Astrocyte of the cerebellum (primary cell): Measurements from ENCODE around the gene RALGAPB.

ENCODE experiments used
- DNase-seq: peaks from one replicate; pipeline ENCODE4 v3.0.0-alpha.2; 2011; ENCODE audit warnings: low read depth
- H3K4me3 ChIP-seq: 2 replicates; pipeline ENCODE4 v1.5.1; 2011; ENCODE audit warnings: mild to moderate bottlenecking, low read depth, low read length, moderate library complexity
- CTCF ChIP-seq: IDR thresholded peaks from 2 replicates; pipeline ENCODE4 v1.5.1; 2012; ENCODE audit warnings: low read length, low read depth, moderate library complexity, mild to moderate bottlenecking; ENCODE audit errors: missing control alignments
- in situ Hi-C: cut with HindIII; loops from 2 replicates; pipeline ENCODE4 v1.10.0; 2017; ENCODE audit warnings: low sequenced_read_pairs

Gene RALGAPB

GRCh38 chr20:38612751-38613515 lies 140.3 kb downstream of the RALGAPB start:
- DNase-seq, result no peak
- TF ChIP-seq CTCF, result no peak
- H3K4me3 ChIP-seq, result no peak overlapping the region
- in situ Hi-C loops, result no loop called here

- H3K4me3 ChIP-seq, result no peak overlapping the region
- in situ Hi-C loops, result no loop called here
- no peak for TF ChIP-seq CTCF
- no peak for DNase-seq
Measured at GRCh38 chr20:38615283-38615682, 142.6 kb downstream of the RALGAPB start.

- in situ Hi-C loops, result no loop called here
- DNase-seq, result no peak
- no peak overlapping the region for H3K4me3 ChIP-seq
- no peak for TF ChIP-seq CTCF
Measured at GRCh38 chr20:38616457-38616856, 143.8 kb downstream of the RALGAPB start.

- in situ Hi-C loops, result no loop called here
- no peak for DNase-seq
Measured at GRCh38 chr20:38617011-38617829, 144.6 kb downstream of the RALGAPB start.

GRCh38 chr20:38617830-38618196 lies 145.2 kb downstream of the RALGAPB start:
- no peak for TF ChIP-seq CTCF
- DNase-seq, result no peak
- in situ Hi-C loops, result no loop called here
- H3K4me3 ChIP-seq, result no peak overlapping the region

More at GRCh38 chr20:38617011-38617829, 144.6 kb downstream of the RALGAPB start:
- H3K4me3 ChIP-seq, result no peak overlapping the region
- TF ChIP-seq CTCF, result no peak

GRCh38 chr20:38620441-38620840 lies 147.8 kb downstream of the RALGAPB start:
- in situ Hi-C loops, result no loop called here
- TF ChIP-seq CTCF, result no peak
- H3K4me3 ChIP-seq, result no peak overlapping the region
- no peak for DNase-seq
